Measurements from ENCODE around the gene CATSPER1. TPM values are rescaled to one million over a fixed set of nuclear protein-coding genes. Genes with fewer than 3 reads are reported as not detected.

CATSPER1 gene
- total RNA-seq: not detected in 2 replicates

DNA sequence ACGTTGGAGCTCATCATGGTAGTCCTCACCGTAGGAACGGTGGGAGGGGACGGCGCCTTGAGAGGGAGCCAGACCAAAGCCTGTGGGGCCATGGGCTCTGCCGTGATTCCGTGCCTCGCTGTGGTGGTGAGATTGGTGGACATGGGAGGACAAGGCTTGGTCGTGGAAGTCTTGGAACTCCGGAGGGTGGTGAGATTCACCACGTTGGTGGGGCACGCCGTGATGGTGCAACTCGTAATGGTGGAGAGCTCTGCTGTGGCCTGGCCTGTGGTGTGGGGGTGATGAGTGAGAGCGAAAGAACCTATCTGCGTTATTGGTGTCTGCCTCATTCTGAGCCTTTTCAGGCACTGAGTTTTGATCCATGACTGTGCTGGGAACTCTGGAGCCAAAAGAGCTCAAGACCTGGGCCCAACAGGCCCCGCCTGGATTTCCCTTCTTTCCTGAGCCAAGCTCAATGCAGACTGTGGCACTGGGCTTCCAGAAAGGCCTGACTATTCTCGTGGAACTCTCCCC lies at the start of gene CATSPER1:
TSS of gene CATSPER1 (minus strand) at position 463 of the 513 bp plus-strand sequence. CDS start at position 363, 100 bp downstream.

DNA sequence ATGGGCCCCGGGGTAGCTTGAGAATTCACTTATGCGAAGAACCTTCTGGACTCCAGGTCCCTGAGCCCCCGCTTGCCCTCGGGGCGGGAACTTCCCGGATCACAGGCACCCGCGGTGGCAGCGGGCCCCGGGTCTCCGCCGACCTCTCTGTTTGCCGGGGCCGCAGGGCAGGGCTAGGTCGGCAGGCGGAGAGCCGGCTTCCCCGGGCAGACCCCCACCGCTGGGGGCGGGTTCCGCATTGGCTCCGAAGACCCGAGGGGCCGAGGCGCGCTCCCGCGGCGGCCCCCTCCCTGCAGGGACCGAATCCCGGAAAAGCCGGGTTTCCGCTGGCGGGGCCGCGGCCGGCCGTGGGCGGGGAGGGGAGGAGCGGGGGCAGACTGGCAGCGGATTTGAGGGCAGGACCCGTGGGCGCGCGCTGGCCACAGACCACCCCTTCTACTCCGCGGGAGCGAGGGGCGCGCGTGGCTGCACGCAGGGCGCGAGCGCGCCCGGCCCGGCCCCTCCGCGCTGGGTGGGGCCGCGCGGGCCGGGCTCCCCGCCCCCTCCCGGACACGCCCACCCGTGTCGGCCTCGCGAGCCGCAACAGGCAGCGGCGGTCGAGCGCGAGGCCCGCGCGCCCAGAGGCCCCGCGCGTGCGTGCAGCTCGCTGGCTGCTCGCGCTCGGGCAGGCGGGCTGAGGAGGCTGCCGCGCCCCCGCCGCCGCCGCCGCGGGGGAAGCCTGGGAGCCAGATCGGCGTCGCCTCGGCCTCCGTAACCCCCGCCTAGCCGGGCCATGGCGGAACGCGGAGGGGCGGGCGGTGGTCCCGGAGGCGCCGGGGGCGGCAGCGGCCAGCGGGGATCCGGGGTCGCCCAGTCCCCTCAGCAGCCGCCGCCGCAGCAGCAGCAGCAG lies 43.7 kb upstream of the CATSPER1 start, which contains the start of gene PACS1:
TSS of gene PACS1 (plus strand) at position 558 of the 889 bp plus-strand sequence. CDS start at position 773, 215 bp downstream.

DNA sequence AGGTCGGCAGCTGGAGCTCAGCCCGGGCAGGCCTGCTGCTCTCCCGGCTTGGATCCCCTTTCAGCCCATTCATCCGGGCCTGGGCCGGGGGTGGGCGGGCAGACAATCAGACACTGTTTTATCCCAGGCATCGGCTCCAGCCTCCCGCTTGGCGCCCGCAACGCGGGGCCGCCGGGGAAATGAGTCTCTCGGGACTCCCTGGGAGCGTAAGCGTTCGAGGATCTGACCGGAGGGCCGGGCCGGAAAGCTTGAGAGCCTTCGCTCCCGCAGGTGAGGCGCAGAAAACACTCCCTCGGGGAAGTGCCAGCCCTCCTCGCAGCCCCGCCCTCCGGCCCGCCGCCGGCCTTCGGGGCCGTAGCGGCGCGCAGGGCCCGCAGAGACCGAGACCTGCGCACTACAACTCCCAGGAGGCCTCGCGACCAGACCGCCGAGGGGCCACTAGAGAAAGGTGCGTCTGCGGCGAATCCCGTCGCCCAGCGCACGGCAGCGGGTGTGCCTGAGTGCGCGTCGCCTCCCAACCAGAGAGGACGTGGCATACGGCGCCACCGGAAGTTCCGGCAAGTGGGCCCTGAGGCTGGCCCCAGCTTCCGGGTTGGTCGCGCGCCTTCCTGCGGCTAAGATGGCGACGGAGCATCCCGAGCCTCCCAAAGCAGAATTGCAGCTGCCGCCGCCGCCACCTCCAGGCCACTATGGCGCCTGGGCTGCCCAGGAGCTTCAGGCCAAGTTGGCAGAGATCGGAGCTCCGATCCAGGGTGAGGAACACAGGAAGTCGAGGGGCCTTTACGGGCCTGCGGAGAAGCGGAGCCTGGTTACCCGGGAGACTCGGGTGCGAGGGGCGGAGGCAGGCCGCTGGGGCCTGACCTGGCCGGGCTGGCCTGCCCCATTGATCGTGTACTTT lies 25.7 kb upstream of the CATSPER1 start, which contains the start of gene SF3B2:
TSS of gene SF3B2 (plus strand) at position 599 of the 898 bp plus-strand sequence. CDS start at position 620, 21 bp downstream.

DNA sequence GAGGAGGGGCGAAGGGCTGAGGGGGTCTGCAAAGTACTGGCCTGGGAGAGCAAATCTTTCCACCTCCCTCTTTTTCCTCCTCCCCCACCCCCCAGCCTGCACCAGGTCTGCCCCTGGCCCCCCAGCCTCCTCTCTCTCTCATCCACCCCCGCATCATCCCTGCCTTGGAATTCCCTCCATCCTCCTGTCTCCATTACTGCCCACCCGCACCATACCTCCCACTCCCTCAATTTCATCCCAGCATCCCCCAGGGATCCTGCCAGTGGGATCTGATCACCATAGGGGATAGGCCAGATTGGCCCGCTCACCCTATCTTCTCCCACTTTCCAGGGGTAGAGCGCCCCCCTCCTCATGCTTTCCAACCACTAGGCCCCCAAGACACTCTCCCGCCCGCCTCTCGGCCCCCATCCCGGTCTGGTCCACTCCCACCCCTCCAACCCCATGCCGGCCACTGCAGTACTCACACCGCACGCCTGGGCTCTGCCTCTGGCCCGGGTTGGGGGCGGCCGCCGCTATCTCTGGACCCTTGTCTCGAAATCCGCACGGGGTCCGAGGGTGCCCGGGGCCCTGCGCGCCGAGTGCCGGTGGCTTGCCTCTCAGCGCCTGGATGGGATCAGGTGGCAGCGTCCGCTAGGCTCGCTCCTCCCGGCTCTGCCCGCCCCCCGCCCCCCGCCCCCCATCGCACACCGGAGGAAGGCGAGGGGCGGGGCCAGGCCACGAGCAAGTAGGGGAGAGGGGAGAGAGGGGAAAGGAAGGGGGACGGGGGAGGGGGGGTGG lies 22.5 kb upstream of the CATSPER1 start, which contains the start of gene GAL3ST3:
TSS of gene GAL3ST3 (minus strand) at position 615 of the 777 bp plus-strand sequence. CDS start 3,746 bp downstream, outside the sequence.

DNA sequence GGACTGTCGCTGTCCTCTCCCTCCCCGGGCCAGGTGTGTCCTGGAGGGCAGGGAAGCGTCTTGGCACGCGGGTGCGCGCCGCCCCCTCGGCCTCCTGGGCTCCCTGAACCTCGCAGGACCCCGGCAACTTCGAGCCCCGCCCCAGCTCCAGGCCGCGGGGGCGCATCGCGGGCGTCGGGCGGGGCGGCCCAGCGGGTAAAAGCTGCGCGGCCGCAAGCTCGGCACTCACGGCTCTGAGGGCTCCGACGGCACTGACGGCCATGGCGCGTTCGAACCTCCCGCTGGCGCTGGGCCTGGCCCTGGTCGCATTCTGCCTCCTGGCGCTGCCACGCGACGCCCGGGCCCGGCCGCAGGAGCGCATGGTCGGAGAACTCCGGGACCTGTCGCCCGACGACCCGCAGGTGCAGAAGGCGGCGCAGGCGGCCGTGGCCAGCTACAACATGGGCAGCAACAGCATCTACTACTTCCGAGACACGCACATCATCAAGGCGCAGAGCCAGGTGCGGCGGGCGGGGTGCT lies 14.4 kb downstream of the CATSPER1 start, which contains the start of gene CST6:
TSS of gene CST6 (plus strand) at position 224 of the 519 bp plus-strand sequence. CDS start at position 261, 37 bp downstream.

DNA sequence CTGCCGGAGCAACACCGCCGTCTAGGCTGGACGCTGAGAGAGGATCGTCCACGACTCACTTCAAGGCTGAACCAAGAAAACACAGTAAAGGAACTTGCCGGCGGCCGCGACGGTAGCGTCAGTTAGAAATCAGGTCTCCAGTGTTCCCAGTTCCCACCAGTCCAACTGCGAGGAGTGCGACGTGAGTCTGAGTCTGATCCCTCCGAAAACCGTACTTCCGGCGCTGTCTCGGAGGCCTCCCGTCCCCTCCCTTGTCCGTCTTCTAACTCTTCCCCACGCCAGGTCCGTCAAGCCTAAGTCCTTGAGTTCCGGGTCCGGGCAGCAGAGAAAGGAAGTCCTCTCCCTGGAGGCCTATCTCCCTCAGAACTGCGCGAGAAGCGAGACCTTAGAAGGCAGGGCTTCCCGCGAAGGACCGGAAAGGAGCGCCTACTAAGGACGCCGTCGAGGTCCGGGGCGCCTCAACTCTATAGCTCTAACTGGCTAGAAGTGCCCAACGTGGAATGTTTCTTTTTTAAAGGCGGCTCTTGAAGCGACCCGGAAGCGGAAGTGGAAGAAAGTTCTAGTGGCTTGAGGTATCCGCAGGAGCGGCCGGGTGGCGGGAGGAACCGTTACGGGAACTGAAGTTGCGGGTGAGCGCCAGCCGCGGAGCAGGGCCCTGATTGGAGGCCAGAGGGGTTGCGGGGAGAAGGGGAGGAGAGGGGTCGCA lies 24.2 kb downstream of the CATSPER1 start, which contains the start of the genes BANF1 and EIF1AD:
TSS of gene BANF1 (plus strand) at position 562 of the 706 bp plus-strand sequence. CDS start 748 bp downstream, outside the sequence.
TSS of gene EIF1AD (minus strand) at position 216 of the 706 bp plus-strand sequence. CDS start 1,768 bp downstream, outside the sequence.

Other genes starting within 250 kb of the CATSPER1 start
- 8.3 and 11.2 TPM in 2 replicates for gene AP5B1, start 245.5 kb downstream of the CATSPER1 start, total RNA-seq
- gene OVOL1, start 239.4 kb downstream of the CATSPER1 start, total RNA-seq: not detected in 2 replicates
- 0.92 and 1.8 TPM in 2 replicates for gene SNX32, start 192.5 kb downstream of the CATSPER1 start, total RNA-seq
- 802 and 1,540 TPM in 2 replicates for gene CFL1, start 168.3 kb downstream of the CATSPER1 start, total RNA-seq
- gene MUS81, start 166.0 kb downstream of the CATSPER1 start, total RNA-seq: 42.3 and 44.8 TPM in 2 replicates
- gene EFEMP2, start 153.7 kb downstream of the CATSPER1 start, total RNA-seq: 90.3 and 91.1 TPM in 2 replicates
- gene CTSW, start 146.6 kb downstream of the CATSPER1 start, total RNA-seq: not detected in 2 replicates
- gene FIBP, start 138.0 kb downstream of the CATSPER1 start, total RNA-seq: 144 and 150 TPM in 2 replicates
- 34.0 and 44.2 TPM in 2 replicates for gene CCDC85B, start 135.8 kb downstream of the CATSPER1 start, total RNA-seq
- 6.2 and 31.1 TPM in 2 replicates for gene FOSL1, start 126.1 kb downstream of the CATSPER1 start, total RNA-seq
- 21.1 and 28.4 TPM in 2 replicates for gene C11orf68, start 107.4 kb downstream of the CATSPER1 start, total RNA-seq
- gene DRAP1, start 107.1 kb downstream of the CATSPER1 start, total RNA-seq: 124 and 149 TPM in 2 replicates
- gene TSGA10IP, start 81.0 kb downstream of the CATSPER1 start, total RNA-seq: not detected in 2 replicates
- gene SART1, start 64.7 kb downstream of the CATSPER1 start, total RNA-seq: 34.1 and 39.3 TPM in 2 replicates
- 33.3 and 46.9 TPM in 2 replicates for gene EIF1AD, start 24.3 kb downstream of the CATSPER1 start, total RNA-seq
- 8.3 and 15.7 TPM in 2 replicates for gene BANF1, start 24.0 kb downstream of the CATSPER1 start, total RNA-seq
- 0.51 TPM in 1 of 2 replicates, not detected in the other for gene CST6, start 14.5 kb downstream of the CATSPER1 start, total RNA-seq
- gene GAL3ST3, start 22.7 kb upstream of the CATSPER1 start, total RNA-seq: 0.23 TPM in 1 of 2 replicates, not detected in the other
- 113 and 163 TPM in 2 replicates for gene SF3B2, start 25.9 kb upstream of the CATSPER1 start, total RNA-seq
- gene PACS1, start 43.8 kb upstream of the CATSPER1 start, total RNA-seq: 77.5 and 125 TPM in 2 replicates
- 24.3 and 41.8 TPM in 2 replicates for gene KLC2, start 231.2 kb upstream of the CATSPER1 start, total RNA-seq
- 60.3 and 122 TPM in 2 replicates for gene RAB1B, start 242.2 kb upstream of the CATSPER1 start, total RNA-seq